OCI-LY7 (cell line): ENCODE results near the gene EPB41L2. TPM values are rescaled to one million over a fixed set of nuclear protein-coding genes. Genes with fewer than 3 reads are reported as not detected.

Source experiments
- BruUV-seq: library from RNA; stranded (reverse); fragments of 400-500 nt; replicated peaks from 2 replicates; lab custom pipeline; 2021; lab: Mats Ljungman, UMichigan
- CTCF ChIA-PET: fragments of 300-600 bp; sonication (Branson Sonifier 250); formaldehyde crosslinking; loops from one replicate; lab custom pipeline; 2022; ENCODE audit warnings: antibody characterized with exemption; ENCODE audit not compliant: unreplicated experiment; lab: Charles Lee
- POLR2A ChIA-PET: fragments of 300-600 bp; sonication (Branson Sonifier 250); formaldehyde crosslinking; loops from one replicate; lab custom pipeline; 2022; ENCODE audit warnings: antibody characterized with exemption; lab: Charles Lee
- DNase-seq: peaks from one replicate; pipeline ENCODE4 v3.0.0-alpha.2; 2015; ENCODE audit warnings: low spot score
- H2AFZ ChIP-seq: fragments of 200-600 bp; sonication (generic), shearing (Covaris generic); 2 replicates; pipeline ENCODE4 v1.6.1; 2014; ENCODE audit warnings: mild to moderate bottlenecking, antibody characterized with exemption, low read length, moderate library complexity
- H3K27ac ChIP-seq: fragments of 200-600 bp; sonication (generic); 2 replicates; pipeline ENCODE4 v1.5.1; 2014; ENCODE audit warnings: mixed run types, low read depth, mild to moderate bottlenecking, moderate library complexity, low read length, inconsistent platforms; ENCODE audit not compliant: poor library complexity, severe bottlenecking
- H3K36me3 ChIP-seq: fragments of 200-600 bp; sonication (generic); 2 replicates; pipeline ENCODE4 v1.6.1; 2014; ENCODE audit warnings: mild to moderate bottlenecking, antibody characterized with exemption, low read length, moderate library complexity, mixed read lengths; ENCODE audit not compliant: insufficient read depth
- H3K4me1 ChIP-seq: fragments of 200-600 bp; sonication (generic); 2 replicates; pipeline ENCODE4 v1.5.1; 2014; ENCODE audit warnings: mild to moderate bottlenecking, low read length; ENCODE audit not compliant: insufficient read depth, poor library complexity, severe bottlenecking
- H3K4me2 ChIP-seq: fragments of 200-600 bp; sonication (generic); 2 replicates; pipeline ENCODE4 v1.6.1; 2014; ENCODE audit warnings: mild to moderate bottlenecking, low read length
- H3K4me3 ChIP-seq: fragments of 200-600 bp; sonication (generic); 2 replicates; pipeline ENCODE4 v1.5.1; 2014; ENCODE audit warnings: mild to moderate bottlenecking, low read depth, low read length; ENCODE audit not compliant: poor library complexity, severe bottlenecking
- H3K79me2 ChIP-seq: fragments of 200-600 bp; sonication (generic); 2 replicates; pipeline ENCODE4 v1.6.1; 2016; ENCODE audit warnings: low read depth, mild to moderate bottlenecking, low read length, moderate library complexity, mixed read lengths; ENCODE audit not compliant: insufficient read depth
- H3K9me2 ChIP-seq: fragments of 200-600 bp; sonication (generic); 2 replicates; pipeline ENCODE4 v1.6.1; 2016; ENCODE audit warnings: mild to moderate bottlenecking, low read length, mixed read lengths; ENCODE audit not compliant: insufficient read depth
- H3K9me3 ChIP-seq: fragments of 200-600 bp; sonication (generic); 2 replicates; pipeline ENCODE4 v1.6.1; 2014; ENCODE audit warnings: mild to moderate bottlenecking, mixed run types, low read length, mixed read lengths
- H4K20me1 ChIP-seq: fragments of 200-600 bp; sonication (generic); 2 replicates; pipeline ENCODE4 v1.6.1; 2014; ENCODE audit warnings: mild to moderate bottlenecking, antibody characterized with exemption, low read length, moderate library complexity, mixed read lengths; ENCODE audit not compliant: insufficient read depth
- EZH2phosphoT487 ChIP-seq: fragments of 200-600 bp; sonication (generic); IDR thresholded peaks from 2 replicates; pipeline ENCODE4 v1.6.1; 2018; ENCODE audit warnings: low read depth, borderline replicate concordance, mild to moderate bottlenecking, mixed run types, antibody characterized with exemption, low read length, moderate library complexity, mixed read lengths
- intact Hi-C: fragments of 100-400 bp; cut with micrococcal nuclease; formaldehyde crosslinking; loops from one replicate; pipeline ENCODE4 v1.10.0; 2022; ENCODE audit not compliant: unreplicated experiment
- total RNA-seq, 2 experiments: library from RNA; depleted of rRNA in 1 of 2; stranded (reverse); fragments of >200 nt in 1 of 2; shearing (Covaris generic) in 1 of 2; gene quantifications; 2 replicates each; pipeline ENCODE4 v1.2.3, GENCODE V29; 2014 to 2022
- TF ChIP-seq, protein P1 (sequence below): fragments of 200-600 bp; sonication (generic); conservative IDR thresholded peaks from 2 replicates; pipeline ENCODE4 v1.5.1; 2014; ENCODE audit warnings: mild to moderate bottlenecking, antibody characterized with exemption, low read length, moderate library complexity, mixed read lengths

EPB41L2 gene
- total RNA-seq, 2 experiments from 2014 or later, result 36.7 to 138 TPM

DNA sequence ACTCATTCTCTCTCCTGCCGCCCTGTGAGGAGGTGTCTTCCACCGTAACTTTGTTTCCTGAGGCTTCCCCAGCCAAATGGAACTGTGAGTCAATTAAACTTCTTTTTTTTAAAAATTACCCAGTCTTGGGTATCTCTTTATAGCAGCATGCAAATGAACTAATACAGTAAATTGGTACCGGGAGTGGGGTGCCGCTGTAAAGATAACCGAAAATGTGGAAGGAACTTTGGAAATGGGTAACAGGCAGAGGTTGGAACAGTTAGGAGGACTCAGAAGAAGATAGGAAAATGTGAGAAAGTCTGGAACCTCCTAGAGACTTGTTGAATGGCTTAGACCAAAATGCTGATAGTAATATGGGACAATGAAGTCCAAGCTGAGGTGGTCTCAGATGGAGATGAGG is 55.8 kb downstream of the EPB41L2 start:
- intact Hi-C loops, result no loop called here
- ChIA-PET CTCF (no interaction called here), POLR2A (no interaction called here)
- H3K36me3 ChIP-seq, result peaks cover 11% of the 10 kb centered on the region; the same call in 1 of the 2 replicates
- H3K79me2 ChIP-seq, result peaks cover 37% of the 10 kb centered on the region
- H3K4me1 ChIP-seq, result no peaks in the 10 kb centered on the region
- H3K9me3 ChIP-seq, result peaks cover 32% of the 10 kb centered on the region
- H3K4me3 ChIP-seq, result no peak overlapping the region
- no peak overlapping the region for H3K27ac ChIP-seq
- no peak for DNase-seq
- no peak overlapping the region for H3K4me2 ChIP-seq
- no TSS peak for BruUV-seq
- no peaks in the 10 kb centered on the region for H3K9me2 ChIP-seq
- TF ChIP-seq, protein P1, sequence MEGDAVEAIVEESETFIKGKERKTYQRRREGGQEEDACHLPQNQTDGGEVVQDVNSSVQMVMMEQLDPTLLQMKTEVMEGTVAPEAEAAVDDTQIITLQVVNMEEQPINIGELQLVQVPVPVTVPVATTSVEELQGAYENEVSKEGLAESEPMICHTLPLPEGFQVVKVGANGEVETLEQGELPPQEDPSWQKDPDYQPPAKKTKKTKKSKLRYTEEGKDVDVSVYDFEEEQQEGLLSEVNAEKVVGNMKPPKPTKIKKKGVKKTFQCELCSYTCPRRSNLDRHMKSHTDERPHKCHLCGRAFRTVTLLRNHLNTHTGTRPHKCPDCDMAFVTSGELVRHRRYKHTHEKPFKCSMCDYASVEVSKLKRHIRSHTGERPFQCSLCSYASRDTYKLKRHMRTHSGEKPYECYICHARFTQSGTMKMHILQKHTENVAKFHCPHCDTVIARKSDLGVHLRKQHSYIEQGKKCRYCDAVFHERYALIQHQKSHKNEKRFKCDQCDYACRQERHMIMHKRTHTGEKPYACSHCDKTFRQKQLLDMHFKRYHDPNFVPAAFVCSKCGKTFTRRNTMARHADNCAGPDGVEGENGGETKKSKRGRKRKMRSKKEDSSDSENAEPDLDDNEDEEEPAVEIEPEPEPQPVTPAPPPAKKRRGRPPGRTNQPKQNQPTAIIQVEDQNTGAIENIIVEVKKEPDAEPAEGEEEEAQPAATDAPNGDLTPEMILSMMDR, result no peak
- TF ChIP-seq EZH2phosphoT487, result no peak
- H2AFZ ChIP-seq, result no peak overlapping the region
- peaks cover 9% of the 10 kb centered on the region for H4K20me1 ChIP-seq

DNA sequence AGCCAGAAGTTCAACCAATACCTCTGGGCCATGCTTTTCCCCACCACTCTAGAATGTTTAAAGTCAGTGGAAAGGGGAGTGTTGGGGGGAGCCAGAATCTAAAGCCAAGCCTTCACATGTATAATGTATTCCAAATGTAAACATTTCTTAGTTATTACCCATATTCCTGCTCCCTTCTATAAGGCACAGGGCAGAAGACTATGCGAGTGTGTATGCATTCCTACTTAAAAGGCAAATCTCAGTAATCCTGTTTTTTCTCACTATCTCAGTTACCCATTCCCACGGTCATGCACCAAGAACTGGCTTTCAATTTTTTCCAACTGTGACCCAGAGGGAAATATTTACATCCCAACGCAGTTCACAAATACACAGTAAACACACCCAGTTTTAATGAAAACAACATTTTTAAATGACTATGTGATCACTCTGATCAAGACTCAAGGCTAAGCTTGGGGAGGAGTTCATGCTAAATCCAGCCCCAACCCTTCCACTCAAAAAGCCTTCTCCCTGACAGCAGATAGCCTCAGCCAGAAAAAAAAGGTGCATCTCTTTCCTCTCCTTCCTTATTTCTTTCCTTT is 57.5 kb downstream of the EPB41L2 start:
- Histone ChIP-seq H3K36me3 (peaks cover 11% of the 10 kb centered on the region; the same call in 1 of the 2 replicates), H3K4me1 (no peaks in the 10 kb centered on the region), H3K4me2 (no peak overlapping the region), H3K27ac (no peak overlapping the region), H4K20me1 (peaks cover 12% of the 10 kb centered on the region), H3K4me3 (no peak overlapping the region), H2AFZ (no peak overlapping the region), H3K9me2 (no peaks in the 10 kb centered on the region), H3K9me3 (peaks cover 32% of the 10 kb centered on the region), H3K79me2 (peaks cover 38% of the 10 kb centered on the region)
- no peak for TF ChIP-seq EZH2phosphoT487
- TF ChIP-seq, protein P1, result no peak
- ChIA-PET CTCF (no interaction called here), POLR2A (interaction anchor here (0.5 to 1.9 kb wide), 3 partner anchors 8 to 40 kb away, joined by 3 to 8 read pairs (median 7); no protein-coding TSS in a partner anchor)
- intact Hi-C loops, result no loop called here
- no peak for DNase-seq
- BruUV-seq, result no TSS peak

DNA sequence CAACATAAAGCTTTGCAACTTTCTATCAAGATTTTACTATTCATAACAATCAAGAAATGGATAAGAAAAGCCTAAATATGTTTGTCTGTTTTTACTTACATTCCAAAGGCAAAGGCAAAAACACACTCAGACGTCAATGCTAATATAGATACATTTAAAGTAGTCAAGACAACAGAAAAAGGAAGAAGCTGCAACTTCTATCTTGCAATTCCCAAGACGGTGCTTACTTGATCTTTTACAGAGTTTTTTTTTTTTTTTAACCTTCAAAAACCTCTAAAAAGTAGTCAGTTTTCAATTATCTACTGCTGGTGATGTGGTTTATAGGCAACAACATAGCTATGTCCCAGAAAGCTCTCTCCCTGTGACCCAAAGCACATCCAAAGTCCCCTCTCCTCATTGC is 58.1 kb downstream of the EPB41L2 start:
- Histone ChIP-seq H3K36me3 (peaks cover 8% of the 10 kb centered on the region; the same call in 1 of the 2 replicates), H3K9me3 (peaks cover 32% of the 10 kb centered on the region), H3K27ac (no peak overlapping the region), H3K79me2 (peaks cover 41% of the 10 kb centered on the region), H3K9me2 (no peaks in the 10 kb centered on the region), H3K4me3 (no peak overlapping the region), H3K4me2 (no peak overlapping the region), H4K20me1 (peaks cover 12% of the 10 kb centered on the region), H2AFZ (no peak overlapping the region), H3K4me1 (no peaks in the 10 kb centered on the region)
- intact Hi-C loops, result no loop called here
- ChIA-PET POLR2A (interaction anchor here (0.5 to 1.9 kb wide), 4 partner anchors 9 to 41 kb away, joined by 3 to 8 read pairs (median 5); no protein-coding TSS in a partner anchor), CTCF (no interaction called here)
- no TSS peak for BruUV-seq
- no peak for DNase-seq
- no peak for TF ChIP-seq EZH2phosphoT487
- TF ChIP-seq, protein P1, result no peak
